RKO (cell line): ENCODE results near the gene CCDC74B.
"Not testable (repeated sequence)": the region's sequence is repeated elsewhere in the genome, so short reads cannot be mapped to it uniquely, and the experiment has no call there.

Experiments used
- DNase-seq: peaks from one replicate; pipeline ENCODE4 v3.0.0-alpha.2; 2016; ENCODE audit warnings: low spot score

The CCDC74B gene

DNA sequence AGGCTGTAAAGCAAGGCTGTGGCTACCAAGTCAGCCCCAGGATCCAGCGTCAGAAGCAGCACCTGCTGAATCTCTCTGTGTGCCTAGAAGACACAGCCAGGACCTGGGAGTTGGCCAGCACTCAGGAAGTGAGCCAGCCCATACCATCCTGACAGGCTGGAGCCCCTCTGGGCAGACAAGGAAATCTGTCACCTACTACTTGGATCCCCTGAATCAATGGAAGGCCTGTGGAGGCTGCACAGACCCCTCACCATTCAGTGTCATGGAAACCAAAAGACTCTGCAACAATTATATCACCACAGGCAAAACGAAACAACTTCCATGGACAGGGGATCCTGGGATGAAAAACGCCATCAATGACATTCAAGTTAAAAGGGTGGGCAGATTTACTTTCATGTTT is 21.7 kb upstream of the CCDC74B start:
- not testable (repeated sequence) for DNase-seq

GRCh38 chr2:130165293-130166016 is 20.5 kb upstream of the CCDC74B start:
- no peak for DNase-seq

- DNase-seq, result no peak
Measured at GRCh38 chr2:130162968-130163367, 18.1 kb upstream of the CCDC74B start.

DNA sequence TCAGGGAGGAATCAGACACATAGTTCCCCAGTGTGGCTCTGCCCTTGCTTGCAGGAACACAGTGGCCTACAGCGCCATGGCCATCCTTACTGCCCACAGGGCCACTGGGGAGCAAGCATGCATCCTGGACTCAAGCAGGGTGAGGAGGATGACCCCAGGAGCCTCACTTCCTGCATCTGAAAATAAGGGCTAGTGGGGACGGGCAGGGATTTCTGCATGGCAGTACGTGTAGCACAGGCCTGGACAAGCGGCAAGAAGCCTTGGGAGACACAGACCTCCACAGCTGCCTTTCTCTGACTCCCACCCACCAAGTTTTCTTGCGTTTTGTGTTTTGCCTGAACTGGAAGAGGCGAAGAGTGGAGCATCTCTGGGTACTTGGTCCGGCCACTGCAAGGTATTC is 17.6 kb upstream of the CCDC74B start:
- DNase-seq, result not testable (repeated sequence)

DNA sequence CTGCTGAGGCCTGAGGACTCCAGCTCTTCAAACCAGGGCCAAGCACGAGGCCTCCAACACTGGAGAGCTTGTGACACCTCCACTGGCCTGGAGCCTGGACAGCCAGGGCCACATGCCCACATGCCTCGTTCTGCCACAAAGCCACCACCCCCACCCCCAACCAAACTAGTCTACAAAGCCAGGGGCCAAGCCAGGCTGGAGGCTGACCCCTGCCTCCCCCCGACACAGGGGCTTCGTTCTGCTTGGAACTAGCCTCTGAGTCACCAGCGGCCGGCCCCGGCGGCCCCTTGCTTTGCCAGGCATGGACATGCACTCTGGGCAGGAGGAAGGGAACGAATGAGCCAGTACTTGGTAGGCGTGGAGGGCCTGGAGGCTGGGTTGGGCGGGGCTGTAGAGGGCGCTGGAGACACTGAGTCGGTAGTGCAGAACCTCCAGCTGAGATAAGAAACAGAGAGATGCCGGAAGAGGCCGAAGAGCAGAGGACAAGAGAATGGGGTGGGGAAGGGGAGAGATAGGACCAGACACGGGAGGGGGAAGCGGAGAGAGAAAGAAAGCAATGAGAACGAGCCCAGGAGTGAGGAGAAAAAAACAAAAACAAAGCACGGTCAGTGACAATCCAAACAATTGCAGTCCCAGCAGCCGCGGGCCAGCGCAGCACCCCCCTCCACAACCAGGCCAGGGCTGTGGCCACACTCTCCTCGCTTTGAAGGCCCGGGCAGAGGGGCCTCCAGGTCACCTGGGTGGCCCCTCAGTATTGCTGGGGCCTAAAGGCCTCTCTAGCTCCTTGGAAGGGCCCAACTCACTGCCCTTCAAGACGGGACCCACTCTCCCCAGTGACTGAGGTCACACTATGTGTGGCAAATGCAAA is 16.2 kb upstream of the CCDC74B start:
- not testable (repeated sequence) for DNase-seq

DNA sequence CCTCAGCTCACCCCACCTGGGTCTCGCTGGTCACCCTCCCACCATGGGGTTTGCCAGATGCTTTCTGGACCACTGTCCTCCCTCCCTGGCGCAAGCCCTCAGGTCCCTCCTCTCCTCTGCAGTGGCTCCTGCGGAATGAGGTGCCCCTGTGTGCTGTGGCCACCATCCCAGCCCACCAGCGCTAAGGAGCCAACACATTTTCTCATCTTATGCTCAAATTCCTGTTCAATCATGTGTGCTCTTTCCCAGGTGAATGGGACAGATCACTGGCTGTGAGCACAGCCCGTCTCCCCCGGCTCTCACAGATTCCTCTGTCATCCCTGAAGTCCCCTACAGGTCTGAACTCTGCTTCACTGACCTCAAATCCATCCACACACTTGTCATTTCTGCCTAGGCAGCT is 15.2 kb upstream of the CCDC74B start:
- DNase-seq, result no peak

GRCh38 chr2:130159376-130159775 is 14.5 kb upstream of the CCDC74B start:
- not testable (repeated sequence) for DNase-seq

GRCh38 chr2:130158631-130159030 is 13.7 kb upstream of the CCDC74B start:
- no peak for DNase-seq

DNA sequence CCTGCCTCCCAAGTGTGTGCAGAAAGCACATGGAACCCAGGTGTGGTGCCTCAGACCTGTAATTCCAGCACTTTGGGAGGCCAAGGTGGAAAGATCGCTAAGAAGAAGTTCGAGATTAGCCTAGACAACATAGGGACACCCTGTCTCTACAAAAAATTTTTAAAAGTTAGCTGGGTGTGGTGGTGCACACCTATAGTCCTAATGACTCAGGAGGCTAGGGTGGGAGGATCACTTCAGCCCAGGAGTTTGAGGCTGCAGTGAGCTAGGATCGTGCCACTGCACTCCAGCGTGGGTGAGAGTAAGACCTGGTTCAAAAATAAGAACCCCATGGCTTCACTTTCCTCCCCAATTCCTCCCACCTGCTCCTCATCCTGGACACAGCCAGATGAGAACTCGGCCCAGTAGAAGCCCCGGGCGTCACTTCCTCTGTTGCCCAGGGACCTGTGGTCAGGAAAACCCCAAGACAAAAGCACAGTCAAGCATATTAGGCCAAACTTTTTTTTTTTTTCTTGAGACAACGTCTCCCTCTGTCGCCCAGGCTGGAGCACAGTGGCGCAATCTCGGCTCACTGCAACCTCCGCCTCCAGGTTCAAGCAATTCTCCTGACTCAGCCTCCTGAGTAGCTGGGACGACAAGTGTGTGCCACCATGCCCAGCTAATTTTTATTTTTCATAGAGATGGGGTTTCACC is 13.1 kb upstream of the CCDC74B start:
- DNase-seq, result not testable (repeated sequence)

- not testable (repeated sequence) for DNase-seq
Measured at GRCh38 chr2:130157354-130157753, 12.4 kb upstream of the CCDC74B start.

- DNase-seq, result no peak
Measured at GRCh38 chr2:130156624-130157004, 11.7 kb upstream of the CCDC74B start.

DNA sequence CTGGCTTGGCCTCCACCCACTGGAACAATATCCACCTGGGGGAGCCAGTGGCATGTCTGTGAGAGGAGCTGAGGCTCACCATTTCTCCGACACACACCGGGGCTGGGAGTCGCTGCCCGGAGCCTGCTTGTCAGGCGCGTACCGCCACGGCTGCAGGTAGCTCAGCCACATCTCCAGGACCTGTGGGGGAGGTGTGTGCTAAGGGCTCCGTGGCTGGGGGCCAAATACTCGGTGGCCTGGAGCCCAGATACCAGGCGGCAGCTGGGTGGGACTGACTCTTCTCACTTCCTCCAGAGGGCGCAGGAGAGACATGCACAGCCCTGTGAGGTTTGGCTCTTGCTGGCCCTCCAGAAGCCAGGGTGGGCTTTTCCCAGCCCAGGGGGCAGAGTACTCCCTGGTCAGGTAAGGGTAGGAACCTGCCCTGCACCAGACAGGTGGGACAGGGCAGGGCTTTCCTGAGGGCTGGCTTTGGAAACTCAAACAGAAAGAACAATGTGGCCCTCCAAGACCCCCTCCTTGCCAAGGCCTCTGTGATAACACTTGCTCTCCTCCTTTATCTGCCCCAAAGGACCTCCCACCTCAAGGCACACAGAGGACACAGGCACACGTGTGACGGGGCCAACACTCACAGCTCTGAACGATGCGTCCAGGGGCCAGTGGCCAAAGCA is 11.2 kb upstream of the CCDC74B start:
- peak; percentile 42 for DNase-seq

DNA sequence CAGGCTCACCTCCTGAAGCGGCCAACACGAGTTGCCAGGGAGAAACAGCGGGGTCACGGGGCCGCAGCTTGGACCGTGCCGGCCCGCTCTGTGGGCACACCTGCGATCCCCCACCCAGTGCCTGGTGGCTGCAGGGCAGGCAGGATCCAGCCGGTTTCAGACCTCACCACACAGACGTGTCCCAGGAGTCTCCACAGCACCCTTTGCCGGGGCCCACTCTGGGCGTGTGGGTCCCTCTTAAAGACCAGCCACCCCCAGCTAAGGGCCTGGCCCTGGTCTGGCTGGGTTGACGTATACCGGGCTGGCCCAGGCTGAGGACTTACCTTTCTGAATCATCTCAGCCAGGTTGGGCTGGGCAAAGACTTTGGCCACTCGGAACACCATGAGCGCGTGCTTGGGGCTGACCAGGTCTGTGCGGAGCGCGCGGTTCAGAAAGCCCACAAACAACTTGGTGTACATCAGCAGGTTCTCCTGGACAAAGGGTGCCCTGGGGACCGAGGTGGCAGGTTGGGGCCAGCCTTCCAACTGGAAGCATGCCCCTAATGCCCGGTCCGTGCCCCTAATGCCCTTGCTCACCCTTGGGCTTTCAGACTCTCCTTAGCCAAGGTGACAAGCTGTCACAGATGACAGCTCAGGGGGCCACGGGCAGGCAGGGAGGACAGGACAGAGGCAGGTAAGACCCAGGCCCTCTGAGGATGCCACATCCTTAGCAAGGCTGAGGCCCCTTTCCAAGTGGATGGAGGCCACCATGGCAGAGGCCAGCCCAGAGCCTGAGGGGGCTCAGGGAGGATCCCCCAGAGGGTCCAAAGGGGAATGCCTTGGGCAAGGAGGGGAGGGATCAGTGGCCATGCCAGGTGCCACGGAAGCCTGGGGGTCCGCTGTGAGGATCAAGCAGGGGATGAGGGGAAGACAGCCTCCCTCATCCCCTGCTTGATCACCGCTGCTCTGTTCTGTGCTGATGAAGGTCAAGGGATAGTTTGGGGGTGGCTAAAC is 10.2 kb upstream of the CCDC74B start:
- no peak for DNase-seq

DNA sequence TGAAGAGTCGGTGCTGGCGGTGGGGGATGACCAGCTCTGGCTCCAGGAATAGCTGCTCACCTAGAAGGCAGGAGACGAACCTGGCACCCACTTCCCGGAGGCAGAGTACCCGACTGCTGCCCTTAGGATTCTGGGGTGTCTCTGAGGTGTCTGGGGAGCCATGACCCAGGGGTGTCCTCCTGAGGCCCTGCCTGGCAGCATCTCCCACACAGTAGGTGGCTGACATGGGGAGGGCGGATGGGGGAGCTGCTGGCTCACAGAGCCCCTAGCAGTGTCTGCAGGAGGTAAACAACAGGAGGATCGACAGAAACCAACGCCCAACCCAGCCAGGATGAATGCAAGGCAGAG is 9.5 kb upstream of the CCDC74B start:
- not testable (repeated sequence) for DNase-seq

DNA sequence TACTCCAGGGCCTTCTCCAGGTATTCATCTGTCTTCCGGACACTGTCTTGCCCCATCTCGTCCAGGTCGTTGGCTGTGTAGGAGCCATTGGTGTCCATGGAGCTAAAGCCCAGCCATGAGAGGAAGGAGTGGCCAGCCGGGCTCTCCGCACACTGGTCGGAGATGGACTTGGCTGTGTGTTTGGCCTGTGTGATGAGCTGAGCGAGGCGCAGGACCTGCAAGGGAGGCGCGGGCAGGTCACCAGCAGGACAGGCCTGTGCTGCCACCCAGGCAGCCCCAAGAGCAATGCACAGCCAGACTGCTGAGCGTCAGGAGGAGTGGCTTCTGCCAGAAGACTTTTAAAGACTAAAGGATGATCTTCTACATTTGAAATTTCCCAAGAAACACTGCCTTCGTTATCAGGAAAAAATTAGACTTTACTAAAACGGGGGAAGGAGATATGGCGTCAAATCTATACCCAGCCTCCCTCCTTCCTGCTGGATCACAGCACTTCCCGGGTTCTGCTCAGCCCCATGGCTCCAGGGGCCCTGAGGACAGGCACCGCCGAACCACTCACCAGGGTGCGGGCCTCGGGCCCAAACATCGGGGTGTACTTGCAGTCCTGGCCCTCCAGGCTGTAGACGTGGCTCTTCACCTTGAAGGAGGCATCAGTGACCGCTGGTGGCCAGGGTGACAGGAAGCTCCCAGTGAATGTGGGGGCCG is 9.0 kb upstream of the CCDC74B start:
- not testable (repeated sequence) for DNase-seq

- DNase-seq, result no peak
Measured at GRCh38 chr2:130152816-130153595, 8.1 kb upstream of the CCDC74B start.

- DNase-seq, result not testable (repeated sequence)
Measured at GRCh38 chr2:130152136-130152815, 7.4 kb upstream of the CCDC74B start.

DNA sequence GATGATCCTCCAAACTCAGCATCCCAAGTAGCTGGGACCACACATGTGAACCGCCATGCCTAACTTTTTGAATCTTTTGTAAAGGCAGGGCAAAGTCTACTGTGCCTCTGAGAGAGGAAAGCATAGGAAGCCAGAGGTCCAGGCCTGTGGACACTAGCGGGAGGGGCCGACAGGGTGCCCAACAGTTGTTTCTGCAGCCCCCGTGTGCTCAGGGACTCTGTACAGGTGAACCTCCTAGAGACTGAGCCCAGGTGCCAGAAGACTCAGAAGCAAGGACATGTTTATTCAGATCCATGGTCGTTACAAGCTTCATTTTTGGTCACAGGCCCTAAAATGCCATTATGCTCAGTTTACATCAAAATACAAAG is 6.2 kb upstream of the CCDC74B start:
- DNase-seq, result not testable (repeated sequence)
